Right atrium auricular region (tissue), 2 donors: ENCODE data around the gene RAB3IL1. TPM values are rescaled to one million over a fixed set of nuclear protein-coding genes. Genes with fewer than 3 reads are reported as not detected.

Experiments
- DNase-seq: peaks from one replicate; pipeline ENCODE4 v3.0.0-alpha.2; 2019; ENCODE audit warnings: low spot score
- H3K27ac ChIP-seq, 2 donors: fragments of 200-600 bp; sonication (generic); 1 replicate in 1 of 2; 2 replicates in 1 of 2; pipeline ENCODE4 v1.5.1; 2016 to 2019
- H3K27me3 ChIP-seq, 2 donors: fragments of 200-600 bp; sonication (generic); one replicate each; pipeline versions ENCODE4 v1.5.1 to v1.6.0; 2017 to 2019
- H3K36me3 ChIP-seq: fragments of 200-600 bp; sonication (generic); one replicate; pipeline ENCODE4 v1.5.1; 2016
- H3K4me1 ChIP-seq, 2 donors: fragments of 200-600 bp; sonication (generic); one replicate each; pipeline versions ENCODE4 v1.5.1 to v1.6.0; 2017 to 2019
- H3K4me3 ChIP-seq, 2 donors: fragments of 200-600 bp; sonication (generic); 1 replicate in 1 of 2; 2 replicates in 1 of 2; pipeline ENCODE4 v1.5.1; 2017 to 2019; ENCODE audit warnings: mild to moderate bottlenecking in 1 of 2, moderate library complexity in 1 of 2
- H3K9me3 ChIP-seq, 2 donors: fragments of 200-600 bp; sonication (generic); one replicate each; pipeline ENCODE4 v1.5.1; 2019
- total RNA-seq, 2 donors: library from RNA; depleted of rRNA; stranded (reverse); fragments of >200 nt; gene quantifications; one replicate each; pipeline ENCODE4 v1.1.0, GENCODE V29; 2016
- TF ChIP-seq, protein P1 (sequence below), 2 donors: fragments of 200-600 bp; sonication (generic); IDR thresholded peaks; one replicate each; pipeline ENCODE4 v1.5.1; 2019; ENCODE audit warnings: antibody characterized with exemption in 2 of 2

The RAB3IL1 gene
- total RNA-seq, 2 donors from 2014 or later = 4.3 to 16.8 TPM

DNA sequence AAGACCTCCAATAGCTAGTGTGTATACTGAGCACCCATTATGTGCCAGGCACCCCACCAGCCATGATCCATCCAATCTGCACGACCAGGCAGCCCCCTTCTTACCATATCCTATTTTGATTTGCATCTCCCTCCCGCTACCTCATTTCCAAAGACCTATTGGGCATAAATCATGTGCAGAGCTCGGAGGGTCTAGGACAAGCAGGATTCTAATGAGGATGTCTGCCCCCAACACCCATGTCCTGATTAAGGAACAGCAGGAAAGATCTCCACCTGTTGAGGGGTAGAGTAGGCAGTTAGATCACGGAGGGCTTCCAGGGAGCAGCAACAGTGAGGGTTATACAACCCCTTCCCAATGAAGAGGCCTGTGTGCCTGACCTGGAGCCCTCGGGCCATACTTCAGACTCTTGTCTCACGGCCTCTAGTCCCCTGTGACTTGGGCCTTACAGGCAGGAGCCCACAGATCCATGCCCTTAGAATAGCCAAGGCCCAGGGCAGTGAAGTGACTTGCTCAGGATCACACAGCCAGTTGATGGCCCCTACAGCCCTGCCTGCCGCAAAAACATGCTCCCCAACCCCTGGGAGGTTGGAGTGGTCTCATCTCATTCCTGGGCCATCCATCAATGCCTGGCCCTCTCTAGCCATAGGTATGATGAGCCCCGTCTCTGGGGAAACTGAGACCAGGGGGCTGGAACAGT, 3.5 kb downstream of the RAB3IL1 start:
- Histone ChIP-seq H3K4me1 (peaks cover 0 to 50% of the 10 kb centered on the region in 2 donors), H3K36me3 (no peaks in the 10 kb centered on the region), H3K27ac (no peak overlapping the region), H3K27me3 (no peaks in the 10 kb centered on the region), H3K9me3 (no peaks in the 10 kb centered on the region), H3K4me3 (no peak overlapping the region)
- DNase-seq = no peak
- TF ChIP-seq, protein P1, sequence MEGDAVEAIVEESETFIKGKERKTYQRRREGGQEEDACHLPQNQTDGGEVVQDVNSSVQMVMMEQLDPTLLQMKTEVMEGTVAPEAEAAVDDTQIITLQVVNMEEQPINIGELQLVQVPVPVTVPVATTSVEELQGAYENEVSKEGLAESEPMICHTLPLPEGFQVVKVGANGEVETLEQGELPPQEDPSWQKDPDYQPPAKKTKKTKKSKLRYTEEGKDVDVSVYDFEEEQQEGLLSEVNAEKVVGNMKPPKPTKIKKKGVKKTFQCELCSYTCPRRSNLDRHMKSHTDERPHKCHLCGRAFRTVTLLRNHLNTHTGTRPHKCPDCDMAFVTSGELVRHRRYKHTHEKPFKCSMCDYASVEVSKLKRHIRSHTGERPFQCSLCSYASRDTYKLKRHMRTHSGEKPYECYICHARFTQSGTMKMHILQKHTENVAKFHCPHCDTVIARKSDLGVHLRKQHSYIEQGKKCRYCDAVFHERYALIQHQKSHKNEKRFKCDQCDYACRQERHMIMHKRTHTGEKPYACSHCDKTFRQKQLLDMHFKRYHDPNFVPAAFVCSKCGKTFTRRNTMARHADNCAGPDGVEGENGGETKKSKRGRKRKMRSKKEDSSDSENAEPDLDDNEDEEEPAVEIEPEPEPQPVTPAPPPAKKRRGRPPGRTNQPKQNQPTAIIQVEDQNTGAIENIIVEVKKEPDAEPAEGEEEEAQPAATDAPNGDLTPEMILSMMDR (IDR thresholded peaks at IDR 0.05) = no peak

DNA sequence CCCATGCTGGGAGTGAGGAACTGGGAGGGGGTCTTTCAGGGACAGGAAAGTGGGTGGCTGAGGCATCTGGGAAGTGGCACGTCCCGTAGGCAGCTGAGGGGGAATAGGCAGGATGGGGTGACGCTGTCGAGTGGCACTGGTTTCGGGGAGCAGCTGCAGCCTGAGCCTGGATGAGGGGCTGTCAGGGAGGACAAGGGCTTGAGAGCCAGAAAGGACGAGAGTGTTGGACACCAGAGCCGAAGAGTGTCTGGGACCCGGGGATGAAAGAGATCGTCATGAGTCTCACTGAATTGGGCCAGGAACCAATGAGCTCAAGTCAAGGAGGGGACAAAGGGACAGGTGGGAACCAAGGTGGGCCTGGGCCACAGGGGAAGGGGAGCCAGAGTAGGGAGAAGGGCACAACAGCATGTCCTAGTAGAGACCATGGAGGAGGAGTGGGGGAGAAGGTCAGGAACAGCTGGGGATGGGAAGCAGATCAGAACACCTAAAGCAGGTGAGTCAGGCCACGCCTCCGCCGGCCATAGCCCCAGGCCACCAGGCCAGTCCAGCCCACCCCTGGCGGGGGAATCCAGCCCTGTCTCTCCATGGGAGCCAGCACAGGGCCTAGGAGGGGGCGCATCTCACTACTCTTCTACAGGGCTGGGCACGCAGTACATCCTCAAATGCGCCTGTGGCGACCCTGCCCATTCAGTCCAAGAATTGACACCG, 4.2 kb downstream of the RAB3IL1 start:
- Histone ChIP-seq H3K36me3 (no peaks in the 10 kb centered on the region), H3K27ac (peak overlapping the region in 1 of 2 donors; percentile 40), H3K4me1 (peaks cover 0 to 51% of the 10 kb centered on the region in 2 donors), H3K9me3 (no peaks in the 10 kb centered on the region), H3K27me3 (no peaks in the 10 kb centered on the region), H3K4me3 (no peak overlapping the region)
- no peak for DNase-seq
- TF ChIP-seq, protein P1 (IDR thresholded peaks at IDR 0.05) = no peak

DNA sequence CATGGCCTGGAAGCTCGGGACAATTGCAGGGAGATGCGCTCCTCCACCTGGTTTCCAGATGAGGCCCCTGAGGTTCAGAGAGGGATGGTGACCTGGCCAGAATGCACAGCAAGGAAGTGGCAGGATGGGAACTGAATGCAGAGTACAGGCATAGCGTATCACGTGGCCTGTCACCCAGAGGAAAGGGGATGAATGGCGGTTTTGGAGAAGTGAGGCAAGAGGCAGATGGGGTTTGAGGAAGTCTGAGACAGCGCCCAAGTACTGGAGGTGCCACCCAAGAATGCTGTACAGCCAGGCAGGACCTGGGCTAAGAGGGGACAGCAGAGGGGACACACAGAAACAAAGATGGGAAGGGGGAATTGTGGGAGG, 4.9 kb downstream of the RAB3IL1 start:
- Histone ChIP-seq H3K4me1 (peaks cover 0 to 48% of the 10 kb centered on the region in 2 donors), H3K27ac (peak overlapping the region in 1 of 2 donors; percentile 31)

DNA sequence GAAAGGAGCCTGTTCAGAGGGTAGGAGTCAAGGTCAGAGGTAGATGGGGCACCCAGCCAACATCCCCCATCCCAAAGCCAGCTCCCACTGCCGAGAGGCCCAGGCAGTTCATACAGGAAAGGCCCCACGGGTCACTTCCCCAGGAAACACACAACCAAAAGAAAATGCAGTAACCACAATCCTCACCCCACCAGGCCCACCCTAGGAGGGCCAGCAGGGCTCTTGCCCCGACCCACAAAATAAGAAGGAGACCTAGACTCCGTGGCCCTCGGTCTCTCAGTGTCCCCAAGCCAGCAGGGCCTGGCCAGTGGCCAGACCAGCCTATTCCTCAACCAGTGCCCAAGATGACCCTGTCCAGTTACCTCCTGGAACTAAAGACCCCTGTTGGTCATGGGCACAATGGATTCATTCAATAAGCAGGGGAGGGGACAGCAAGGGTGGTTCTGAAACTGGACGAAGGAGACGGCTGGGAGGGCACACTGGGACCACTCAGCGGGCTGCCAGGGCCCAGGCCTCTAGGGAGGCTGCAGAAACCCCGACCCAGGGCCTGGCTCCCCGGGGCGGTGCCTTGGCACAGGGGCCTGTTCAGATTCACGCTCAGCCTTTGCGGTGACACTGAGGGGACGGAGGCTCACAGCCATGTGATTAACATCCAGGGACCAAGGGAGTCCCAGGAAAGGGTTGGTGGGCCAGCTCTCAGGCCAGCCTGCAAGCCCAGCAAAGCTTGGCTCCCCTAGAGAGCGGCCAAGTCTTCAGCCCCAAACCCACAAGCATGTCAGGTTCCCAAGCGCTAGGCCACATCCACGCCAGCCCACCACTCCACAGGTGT, 5.5 kb downstream of the RAB3IL1 start:
- H3K27ac ChIP-seq = peak overlapping the region in 1 of 2 donors; percentile 31
- no peaks in the 10 kb centered on the region for H3K27me3 ChIP-seq
- peaks cover 12% of the 10 kb centered on the region for H3K36me3 ChIP-seq
- peaks cover 0 to 46% of the 10 kb centered on the region in 2 donors for H3K4me1 ChIP-seq
- no peak overlapping the region for H3K4me3 ChIP-seq
- no peaks in the 10 kb centered on the region for H3K9me3 ChIP-seq
- no peak for DNase-seq
- TF ChIP-seq, protein P1 (IDR thresholded peaks at IDR 0.05) = no peak

More for the DNA sequence above, 4.9 kb downstream of the RAB3IL1 start:
- no peaks in the 10 kb centered on the region for H3K27me3 ChIP-seq
- no peaks in the 10 kb centered on the region for H3K9me3 ChIP-seq
- H3K4me3 ChIP-seq = no peak overlapping the region
- TF ChIP-seq, protein P1 (IDR thresholded peaks at IDR 0.05) = no peak
- DNase-seq = no peak
- H3K36me3 ChIP-seq = peaks cover 6% of the 10 kb centered on the region

DNA sequence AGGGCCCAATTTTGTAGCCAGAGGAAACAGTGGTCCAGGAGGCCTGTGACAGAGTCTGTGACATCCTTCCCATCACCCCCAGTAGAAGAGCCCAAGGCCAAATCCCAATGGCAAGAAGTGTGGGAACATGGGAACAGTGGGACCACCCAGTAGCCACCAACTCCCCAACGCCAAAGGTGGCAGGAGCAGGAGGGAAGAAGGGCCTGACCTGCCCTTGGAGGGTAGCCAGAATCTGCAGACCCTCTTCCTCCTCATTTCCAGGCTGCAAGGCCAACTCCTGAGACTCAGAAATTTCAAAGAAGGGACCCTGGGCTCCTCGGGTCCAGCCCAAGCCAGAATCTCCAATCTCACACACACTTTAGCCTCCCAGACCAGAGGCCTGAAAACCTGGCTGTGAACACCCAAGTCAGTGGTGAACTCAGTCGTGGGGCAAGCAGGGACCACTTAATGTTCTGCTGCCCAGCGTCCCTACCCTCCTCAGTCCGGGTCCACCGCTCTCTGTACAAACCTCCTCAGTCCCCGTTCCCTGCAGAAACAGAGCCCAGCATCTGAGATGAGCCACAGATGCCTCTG, 6.2 kb downstream of the RAB3IL1 start:
- TF ChIP-seq, protein P1 (IDR thresholded peaks at IDR 0.05) = no peak
- Histone ChIP-seq H3K27ac (peak overlapping the region; percentile 31 to 40), H3K36me3 (peaks cover 19% of the 10 kb centered on the region), H3K4me3 (no peak overlapping the region), H3K4me1 (peaks cover 0 to 43% of the 10 kb centered on the region in 2 donors), H3K9me3 (no peaks in the 10 kb centered on the region), H3K27me3 (no peaks in the 10 kb centered on the region)
- DNase-seq = no peak
